ENCODE data around the gene KIAA0319L.

DNA sequence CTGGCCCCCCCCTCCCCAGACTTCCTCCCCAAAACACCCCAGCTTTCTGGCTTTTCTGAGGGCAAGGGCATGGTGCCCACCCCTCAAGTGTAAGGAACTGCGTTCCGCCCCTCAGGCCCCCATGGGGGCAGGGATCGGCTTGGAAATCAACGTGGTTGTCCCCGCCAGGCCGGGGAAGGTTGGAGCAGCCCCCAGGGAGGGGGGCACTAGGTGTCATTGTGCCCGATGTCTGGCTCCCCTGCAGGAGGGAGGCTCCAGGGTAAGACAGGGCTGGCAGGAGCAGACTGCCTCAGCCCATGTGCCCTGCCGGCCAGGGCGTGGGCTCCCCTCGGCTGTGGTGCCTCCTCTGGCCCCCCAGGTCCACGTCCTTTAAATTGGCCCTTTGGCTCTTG, 8.5 kb upstream of the KIAA0319L start:
- no peak for TF ChIP-seq GATA3 (IDR thresholded peaks at IDR 0.05; ENCODE audit: low read depth, low read length)
- no peak for TF ChIP-seq GATA2 (IDR thresholded peaks at IDR 0.05; ENCODE audit: low read depth, low read length)

Measured in SH-SY5Y (cell line).